ENCODE data around the gene CACNA2D1.

- TF ChIP-seq CTCF (IDR thresholded peaks at IDR 0.05) (no peak), REST (IDR thresholded peaks at IDR 0.05; ENCODE audit: insufficient read depth in 1 of 2, low read depth in 2 of 2, low read length in 1 of 2) (no peak), POLR2AphosphoS5 (IDR thresholded peaks at IDR 0.05; ENCODE audit: low read depth, low read length) (0 out of 2 replicates have a peak, but pooled peaks have one; percentile 32), TCF7L2 (IDR thresholded peaks at IDR 0.05; ENCODE audit: low read depth, low read length) (no peak), SIN3A (IDR thresholded peaks at IDR 0.05; ENCODE audit: borderline replicate concordance, insufficient read depth, low read depth, low read length) (no peak)
Measured at GRCh38 chr7:82156168-82156567, 287.4 kb downstream of the CACNA2D1 start.
